Measurements from ENCODE around the gene SUPT5H.

DNA sequence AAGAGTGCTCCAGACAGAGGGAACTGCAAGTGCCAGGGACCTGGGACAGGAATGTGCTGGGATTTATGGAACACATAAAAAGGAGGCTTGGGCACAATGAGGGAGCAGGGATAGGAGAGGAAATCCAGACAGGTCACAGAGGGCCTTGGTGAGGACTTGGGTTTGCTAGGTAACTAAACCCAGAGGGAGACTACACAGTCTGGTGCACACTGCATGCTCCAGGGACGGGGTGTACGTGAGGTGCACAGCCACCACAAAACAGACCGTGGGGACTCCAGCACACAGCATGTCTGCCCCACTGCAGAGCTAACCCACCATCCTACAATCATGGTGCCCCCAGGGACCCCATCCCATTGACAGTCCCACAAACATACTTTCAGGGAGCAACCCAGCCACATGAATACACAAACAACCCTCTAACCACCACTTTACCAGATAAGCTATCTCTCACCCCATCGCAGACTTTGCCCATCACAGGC lies 44.3 kb upstream of the SUPT5H start:
- TF ChIP-seq POLR2A (IDR thresholded peaks at IDR 0.05; ENCODE audit: low read depth) = no peak
- TF ChIP-seq, protein P1, sequence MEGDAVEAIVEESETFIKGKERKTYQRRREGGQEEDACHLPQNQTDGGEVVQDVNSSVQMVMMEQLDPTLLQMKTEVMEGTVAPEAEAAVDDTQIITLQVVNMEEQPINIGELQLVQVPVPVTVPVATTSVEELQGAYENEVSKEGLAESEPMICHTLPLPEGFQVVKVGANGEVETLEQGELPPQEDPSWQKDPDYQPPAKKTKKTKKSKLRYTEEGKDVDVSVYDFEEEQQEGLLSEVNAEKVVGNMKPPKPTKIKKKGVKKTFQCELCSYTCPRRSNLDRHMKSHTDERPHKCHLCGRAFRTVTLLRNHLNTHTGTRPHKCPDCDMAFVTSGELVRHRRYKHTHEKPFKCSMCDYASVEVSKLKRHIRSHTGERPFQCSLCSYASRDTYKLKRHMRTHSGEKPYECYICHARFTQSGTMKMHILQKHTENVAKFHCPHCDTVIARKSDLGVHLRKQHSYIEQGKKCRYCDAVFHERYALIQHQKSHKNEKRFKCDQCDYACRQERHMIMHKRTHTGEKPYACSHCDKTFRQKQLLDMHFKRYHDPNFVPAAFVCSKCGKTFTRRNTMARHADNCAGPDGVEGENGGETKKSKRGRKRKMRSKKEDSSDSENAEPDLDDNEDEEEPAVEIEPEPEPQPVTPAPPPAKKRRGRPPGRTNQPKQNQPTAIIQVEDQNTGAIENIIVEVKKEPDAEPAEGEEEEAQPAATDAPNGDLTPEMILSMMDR (IDR thresholded peaks at IDR 0.05) = no peak
